Forelimb muscle (tissue), 1 donor: ENCODE measurements around the gene CRYGS. TPM values are rescaled to one million over a fixed set of nuclear protein-coding genes. Genes with fewer than 3 reads are reported as not detected.
"Not testable (repeated sequence)": the region's sequence is repeated elsewhere in the genome, so short reads cannot be mapped to it uniquely, and the experiment has no call there.

Experiments used
- DNase-seq: peaks from one replicate; pipeline ENCODE4 v3.0.0-alpha.2; 2013; ENCODE audit warnings: low read depth
- polyA plus RNA-seq: library from polyadenylated mRNA; unstranded; fragments of 120-200 nt; gene quantifications from one replicate; pipeline ENCODE4 v1.2.1, GENCODE V29; 2013; ENCODE audit not compliant: insufficient read length

Gene CRYGS
- polyA plus RNA-seq, 1 donor = 3.5 TPM

- DNase-seq = no peak
Measured at GRCh38 chr3:186552408-186553031, 8.3 kb upstream of the CRYGS start.

DNA sequence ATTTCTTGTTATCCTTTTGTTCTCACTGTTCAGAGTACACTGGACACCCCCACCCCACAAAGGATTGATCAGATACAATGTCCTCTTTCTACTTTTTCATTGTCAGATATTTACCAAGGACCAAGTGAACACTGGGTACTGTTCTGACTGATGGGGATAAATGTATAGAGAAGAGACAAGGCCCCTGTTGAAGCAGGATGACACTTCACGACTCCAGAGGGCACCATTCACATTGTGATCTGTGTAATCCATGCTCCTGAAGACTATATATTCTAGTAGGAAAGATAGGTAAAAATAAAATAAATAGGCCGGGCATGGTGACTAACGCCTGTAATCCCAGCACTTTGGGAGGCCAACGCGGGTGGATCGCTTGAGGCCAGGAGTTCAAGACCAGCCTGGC, 7.2 kb upstream of the CRYGS start:
- DNase-seq = no peak

- no peak for DNase-seq
Measured at GRCh38 chr3:186549497-186549896, 5.3 kb upstream of the CRYGS start.

GRCh38 chr3:186540835-186541226, 3.3 kb downstream of the CRYGS start:
- DNase-seq = no peak

DNA sequence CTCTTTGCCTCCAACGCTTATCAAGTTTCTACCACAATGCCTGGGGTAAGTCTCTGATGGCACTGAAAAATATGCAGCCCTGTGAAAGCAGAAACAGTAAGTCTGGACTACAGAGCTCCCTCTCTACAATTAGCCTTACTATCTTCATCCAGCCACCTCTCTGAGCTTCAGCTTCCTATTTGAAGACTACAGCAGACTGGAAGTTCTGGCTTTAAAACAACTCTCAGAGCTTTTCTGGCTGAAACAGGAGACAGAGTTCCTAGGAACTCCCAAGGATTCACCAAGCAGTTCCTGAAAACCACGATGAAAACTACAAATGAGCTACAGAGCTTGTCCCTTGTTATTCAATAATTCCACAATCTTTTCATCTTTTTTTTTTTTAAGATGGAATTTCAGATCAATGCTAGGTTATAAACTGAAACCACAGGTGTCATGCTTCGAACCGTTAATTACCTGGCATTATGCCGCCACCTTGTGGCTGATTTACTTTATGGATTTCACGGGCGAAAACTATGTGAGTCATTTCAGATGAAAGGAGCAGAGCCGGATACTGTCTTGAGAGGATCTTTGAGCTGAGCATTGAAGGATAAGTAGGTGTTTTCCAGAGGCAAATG, 3.9 kb downstream of the CRYGS start:
- peak; percentile 40 for DNase-seq

DNA sequence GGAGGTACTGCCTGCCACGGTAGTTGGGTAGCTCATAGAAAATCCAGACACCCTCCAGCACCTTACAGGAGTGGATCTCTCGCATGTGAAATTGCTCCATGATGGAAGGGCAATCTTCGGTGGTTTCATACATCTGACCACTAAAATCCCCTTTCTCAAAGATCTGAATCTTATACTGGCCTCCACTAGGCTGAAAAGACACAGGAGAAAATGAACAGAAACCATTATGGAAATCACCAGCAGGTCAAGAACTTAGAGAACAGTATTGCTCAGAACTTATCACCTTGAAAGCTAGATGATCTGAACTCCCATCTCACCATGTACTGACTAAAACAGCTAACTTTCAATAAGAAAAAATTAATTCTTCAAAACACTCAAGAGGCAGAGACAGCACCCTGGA, 5.4 kb downstream of the CRYGS start:
- DNase-seq = no peak

DNA sequence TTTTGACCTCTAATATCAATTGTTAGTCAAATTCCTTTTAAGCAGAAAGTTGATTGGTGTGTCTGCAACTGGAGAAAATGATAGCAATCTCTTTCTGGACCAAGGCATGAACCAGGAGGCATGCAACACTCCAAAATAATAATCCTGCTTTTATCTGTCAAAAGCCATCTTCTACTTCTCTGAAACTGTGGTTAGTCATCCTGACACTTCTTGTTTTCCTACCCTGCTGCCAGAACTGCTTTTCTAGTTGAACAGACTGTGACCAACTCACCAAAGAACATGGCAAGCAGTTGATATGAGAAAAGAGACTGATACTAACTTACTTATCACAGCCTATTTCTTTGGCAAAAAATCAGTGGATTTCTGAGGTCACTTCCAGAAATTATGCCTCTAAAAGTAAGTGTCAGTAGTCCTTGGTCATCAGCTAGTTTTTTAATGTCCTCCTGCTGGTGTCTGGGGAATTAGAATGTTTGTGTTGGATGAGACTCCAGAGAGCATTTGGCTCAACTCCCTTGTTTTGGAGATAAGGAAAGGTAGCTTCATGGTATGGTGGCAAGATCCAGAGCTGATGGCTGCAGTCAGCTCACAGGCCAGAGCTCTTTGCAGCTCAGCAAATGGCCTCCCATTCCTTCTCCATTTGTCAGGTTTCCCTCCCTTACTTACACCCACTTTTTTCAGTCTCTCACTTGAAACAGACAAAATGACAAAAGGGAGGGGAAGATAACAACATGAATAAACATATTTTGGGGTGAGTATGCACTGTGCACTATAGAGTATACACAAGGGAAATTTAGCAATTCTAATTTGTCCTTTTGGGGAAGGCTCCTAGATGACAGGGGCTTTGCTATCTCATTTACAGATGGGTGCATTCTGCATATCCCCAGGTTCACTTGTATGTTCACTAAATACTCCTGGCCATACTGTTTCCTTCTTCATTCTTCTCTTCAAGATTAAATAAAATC, 7.0 kb downstream of the CRYGS start:
- no peak for DNase-seq

DNA sequence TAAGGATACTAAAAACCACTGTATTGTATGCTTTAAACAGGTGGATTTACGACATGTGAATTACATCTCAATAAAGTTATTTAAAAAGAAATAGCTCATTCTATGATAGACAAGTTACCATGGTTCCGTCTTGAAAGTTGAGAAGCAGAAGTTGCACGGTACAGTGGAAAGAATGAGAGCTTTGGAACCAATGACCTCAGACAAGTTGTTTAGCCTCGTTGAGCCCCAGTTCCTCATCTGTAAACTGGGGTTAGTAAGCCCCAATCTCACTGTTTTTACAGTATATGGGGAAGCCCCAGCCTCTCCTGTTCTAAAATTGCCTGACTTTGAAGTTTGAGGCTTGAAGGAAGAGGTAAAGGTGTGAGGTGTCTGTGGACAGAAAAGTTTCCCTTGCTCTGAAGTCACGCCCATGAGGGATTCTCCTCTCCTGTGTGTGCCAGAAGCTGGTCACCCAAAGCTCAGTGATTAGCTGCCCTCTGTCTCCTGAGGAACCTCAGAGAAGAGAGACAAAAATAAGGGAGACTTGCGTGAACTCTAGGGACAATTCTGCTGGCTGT, 10.0 kb downstream of the CRYGS start:
- DNase-seq = peak; percentile 19

DNA sequence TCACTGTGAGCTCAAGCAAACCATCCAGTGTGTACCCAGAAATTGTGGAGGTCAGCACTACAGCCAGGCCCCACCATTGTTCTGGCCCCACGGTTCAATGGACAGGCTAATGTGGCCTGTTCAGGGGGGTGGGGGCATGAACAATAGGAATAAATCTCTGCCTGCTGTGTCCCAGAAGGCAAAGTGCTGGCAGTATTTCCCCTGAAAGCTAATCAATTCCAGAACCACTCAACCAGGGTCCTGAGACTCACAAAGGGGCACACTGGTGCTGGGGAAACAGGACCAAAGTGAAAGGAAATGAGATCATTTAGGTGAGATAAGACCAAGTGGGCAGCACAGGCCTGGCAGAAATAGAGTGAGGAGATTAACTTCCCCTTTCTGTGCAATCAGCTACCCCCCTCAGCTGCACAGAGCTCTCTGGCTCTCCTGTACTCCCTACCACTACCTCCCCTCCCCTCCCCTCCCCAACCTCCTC, 11.5 kb downstream of the CRYGS start:
- DNase-seq = no peak

DNA sequence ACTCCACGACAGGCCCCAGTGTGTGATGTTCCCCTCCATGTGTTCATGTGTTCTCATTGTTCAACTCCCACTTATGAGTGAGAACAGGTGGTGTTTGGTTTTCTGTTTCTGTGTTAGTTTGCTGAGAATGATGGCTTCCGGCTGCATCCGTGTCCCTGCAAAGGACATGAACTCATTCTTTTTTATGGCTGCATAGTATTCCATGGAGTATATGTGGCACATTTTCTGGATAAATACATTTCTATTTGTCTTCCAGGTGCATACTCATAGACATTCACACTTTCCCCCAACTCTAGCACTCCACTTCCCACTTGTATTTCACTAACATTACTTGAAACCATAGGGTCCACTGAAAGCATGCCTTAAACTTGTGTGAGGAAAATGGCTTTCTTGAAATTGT, 12.5 kb downstream of the CRYGS start:
- not testable (repeated sequence) for DNase-seq

DNA sequence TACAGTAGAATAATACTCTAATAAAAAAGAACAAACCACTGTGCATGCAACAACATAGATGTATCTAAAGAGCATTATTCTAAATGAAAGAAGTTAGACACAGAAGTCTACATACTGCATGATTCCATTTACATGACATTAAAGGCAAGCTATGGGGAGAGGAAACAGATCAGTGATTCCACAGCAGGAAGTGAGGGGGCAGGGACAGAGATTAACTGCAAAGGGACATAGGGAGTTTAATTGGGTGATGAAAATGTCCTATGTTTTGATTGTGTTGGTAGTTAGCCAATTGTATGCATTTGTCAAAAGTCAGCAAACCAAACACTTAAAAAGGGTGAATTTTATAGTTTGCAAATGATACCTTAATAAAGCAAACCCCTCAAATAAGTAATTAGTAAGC, 13.8 kb downstream of the CRYGS start:
- no peak for DNase-seq

DNA sequence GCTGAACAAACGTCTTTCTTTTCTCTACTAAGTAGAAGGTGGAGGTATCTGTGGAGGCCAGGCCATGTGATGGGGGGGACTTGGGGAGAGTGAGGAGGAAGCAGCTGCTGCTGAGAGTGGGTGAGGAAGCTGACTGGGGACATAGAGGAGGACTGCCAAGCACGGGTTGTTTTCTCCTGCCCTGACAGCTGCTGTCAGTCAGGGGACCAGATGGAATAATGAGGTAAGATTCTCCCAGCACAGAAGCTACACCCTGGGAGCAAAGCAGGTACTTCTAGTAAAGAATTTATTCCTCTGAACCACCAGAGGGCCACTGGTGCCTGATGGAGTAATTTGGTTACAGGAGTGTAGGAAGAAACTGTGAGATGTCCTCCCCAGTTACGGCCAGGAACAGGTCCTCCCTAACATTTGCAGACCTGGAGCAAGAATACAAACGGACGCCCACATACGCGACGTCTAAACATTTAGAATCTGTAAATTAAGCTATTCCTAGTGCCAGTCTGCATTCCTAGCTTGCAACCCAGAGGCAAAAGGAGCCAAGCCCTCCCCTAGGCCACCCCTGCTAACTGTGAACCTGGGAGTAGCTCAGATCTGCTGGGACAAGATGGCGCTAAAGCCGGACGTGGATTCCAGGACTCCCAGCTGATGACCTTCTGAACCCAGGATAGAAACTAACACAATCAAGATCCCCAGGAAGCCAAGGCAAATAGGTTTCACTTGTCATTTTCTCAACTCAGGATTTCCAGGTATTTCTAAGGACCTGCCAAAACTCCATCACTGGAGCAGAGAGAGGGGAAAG, 14.8 kb downstream of the CRYGS start:
- no peak for DNase-seq

DNA sequence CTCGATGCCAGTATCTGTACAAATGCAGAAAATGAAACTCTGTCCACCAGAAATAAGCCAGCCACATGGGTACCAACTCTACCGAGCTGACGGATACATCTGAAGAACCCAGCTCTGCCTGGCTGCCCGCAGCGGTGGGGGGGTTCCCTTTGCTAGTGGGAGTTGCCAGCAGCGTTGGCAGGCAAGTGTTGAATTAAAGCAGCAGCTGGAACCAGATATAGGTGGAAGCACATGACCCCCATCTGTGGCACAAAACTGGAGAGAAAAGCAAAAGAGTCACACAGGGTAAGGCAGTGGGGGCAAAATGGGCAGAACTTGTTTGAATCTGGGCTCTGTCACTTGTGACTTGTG, 17.9 kb downstream of the CRYGS start:
- no peak for DNase-seq

- DNase-seq = no peak
Measured at GRCh38 chr3:186525369-186526255, 18.6 kb downstream of the CRYGS start.

- no peak for DNase-seq
Measured at GRCh38 chr3:186524616-186525015, 19.6 kb downstream of the CRYGS start.

DNA sequence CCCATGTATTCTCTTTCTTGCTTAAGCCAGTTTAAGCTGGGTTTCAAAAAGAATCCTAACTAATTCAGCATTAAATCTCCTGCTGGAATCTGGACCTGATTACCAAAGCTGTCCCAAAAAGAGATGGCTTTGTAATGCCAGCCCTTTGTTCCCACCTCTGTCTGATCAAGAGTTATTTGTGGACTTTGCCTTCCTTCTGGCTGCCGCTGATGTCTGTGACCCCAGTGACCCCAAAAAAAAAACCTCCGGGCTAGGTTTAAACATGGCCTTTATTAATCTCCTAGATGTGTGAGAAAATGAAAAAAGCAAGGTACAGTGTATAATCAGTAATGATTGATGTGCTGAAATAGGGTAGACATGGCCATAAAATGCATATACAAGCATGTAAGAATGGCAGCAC, 20.7 kb downstream of the CRYGS start:
- DNase-seq = no peak

DNA sequence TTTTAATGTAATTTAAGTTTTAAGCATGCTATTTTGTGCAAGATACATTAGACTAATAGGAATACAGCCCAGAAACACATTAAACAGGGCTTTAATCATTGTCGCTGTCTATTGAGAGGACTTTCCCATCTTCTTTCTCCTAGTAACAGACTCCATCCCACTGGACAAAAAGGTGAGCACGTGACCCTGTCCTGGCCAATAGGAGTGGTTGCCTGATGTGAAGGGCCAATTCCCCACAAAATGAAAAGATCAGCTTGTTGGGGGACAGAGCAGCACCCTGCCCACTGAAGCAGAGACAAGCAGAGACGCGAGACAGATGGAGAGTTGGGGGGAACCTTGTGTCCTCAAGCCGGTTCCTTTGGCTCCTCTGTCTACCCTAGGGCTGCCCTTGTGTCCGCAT, 21.2 kb downstream of the CRYGS start:
- DNase-seq = no peak

GRCh38 chr3:186520957-186521842, 23.0 kb downstream of the CRYGS start:
- DNase-seq = no peak

GRCh38 chr3:186520431-186520830, 23.7 kb downstream of the CRYGS start:
- no peak for DNase-seq
